ENCODE results near the gene EHF.
A peak's percentile ranks its signal among the peaks of the same experiment; 100 is the strongest.
"Not testable (repeated sequence)": the region's sequence is repeated elsewhere in the genome, so short reads cannot be mapped to it uniquely, and the experiment has no call there.

EHF gene

DNA sequence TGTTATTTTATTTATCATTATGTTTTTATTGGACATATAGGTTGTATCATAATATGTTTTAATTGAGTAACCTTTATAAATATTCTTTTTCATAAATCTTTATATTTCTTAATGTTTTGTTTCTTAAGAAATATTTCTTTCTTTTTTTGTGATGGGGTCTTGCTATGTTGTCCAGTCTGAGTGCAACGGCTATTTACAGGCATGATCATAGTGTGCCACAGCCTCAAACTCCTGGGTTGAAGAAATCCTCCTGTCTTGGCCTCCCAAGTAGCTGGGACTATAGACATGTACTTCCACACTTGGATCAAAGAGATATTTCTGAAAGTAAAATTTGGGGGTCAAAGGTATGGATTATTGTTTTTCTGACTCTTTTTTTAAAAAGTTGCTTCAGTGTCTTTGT lies 53.1 kb downstream of the EHF start:
- DNase-seq = no peak

DNA sequence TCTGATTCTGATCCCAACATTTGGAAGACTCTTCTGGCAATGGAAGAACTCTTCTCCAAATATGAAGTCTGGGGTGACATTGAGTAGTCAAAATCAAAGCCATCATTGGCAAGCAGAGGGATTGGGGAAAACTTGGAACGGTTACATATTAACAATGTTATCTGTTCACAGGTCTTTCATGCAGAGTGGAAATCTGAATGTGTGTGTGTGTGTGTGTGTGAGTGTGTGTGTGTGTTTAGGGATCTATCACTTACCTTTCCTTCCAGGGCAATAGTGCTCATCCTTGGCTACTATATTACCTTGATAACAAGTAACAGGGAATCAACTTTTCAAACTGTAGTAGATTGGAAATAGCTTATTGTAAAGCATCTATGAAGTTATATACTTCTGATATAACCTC lies 55.3 kb downstream of the EHF start:
- no peak for DNase-seq

- no peak for DNase-seq
Measured at GRCh38 chr11:34679681-34680080, 58.8 kb downstream of the EHF start.

- no peak for DNase-seq
Measured at GRCh38 chr11:34680206-34680605, 59.3 kb downstream of the EHF start.

- DNase-seq = peak; percentile 50
Measured at GRCh38 chr11:34680918-34681586, 60.2 kb downstream of the EHF start.

GRCh38 chr11:34682825-34683224 lies 61.9 kb downstream of the EHF start:
- DNase-seq = no peak

DNA sequence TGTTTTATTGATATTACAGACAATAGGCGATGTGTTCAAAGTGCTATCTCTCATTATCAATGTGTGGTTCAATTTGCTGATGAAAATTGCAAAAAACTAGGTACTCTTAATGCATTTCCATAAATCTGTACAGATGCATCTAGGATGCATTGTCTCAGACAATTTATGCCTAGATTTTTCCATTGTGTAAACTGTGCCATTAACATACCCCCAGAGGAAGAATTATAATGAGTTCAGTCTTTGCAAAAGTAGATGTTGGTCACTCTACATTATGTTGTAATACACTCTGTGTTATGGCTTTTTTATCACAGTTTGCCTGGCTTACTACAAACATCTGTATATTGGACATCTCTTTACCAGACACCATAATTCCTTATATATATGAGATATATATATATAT lies 62.5 kb downstream of the EHF start:
- no peak for DNase-seq

DNA sequence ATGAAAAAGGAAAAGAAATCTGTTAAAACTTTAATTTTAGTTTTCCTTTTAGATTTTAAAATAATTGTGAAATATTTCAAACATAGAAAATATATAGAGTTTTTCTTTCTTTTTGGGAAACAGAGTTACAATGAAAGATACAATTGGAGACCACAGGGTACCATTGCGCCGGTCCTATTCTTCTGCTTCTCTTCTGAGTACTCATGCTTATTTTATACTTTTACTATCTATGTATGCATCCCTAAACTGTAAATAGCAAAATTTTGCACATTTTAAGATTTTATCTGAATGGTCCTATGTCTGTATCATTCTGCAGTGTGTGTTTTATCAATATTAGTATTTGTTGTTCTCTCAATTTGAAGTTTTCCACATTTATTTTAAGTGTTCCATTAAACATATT lies 65.0 kb downstream of the EHF start:
- no peak for DNase-seq

GRCh38 chr11:34692299-34692698 lies 71.4 kb downstream of the EHF start:
- DNase-seq = not testable (repeated sequence)

DNA sequence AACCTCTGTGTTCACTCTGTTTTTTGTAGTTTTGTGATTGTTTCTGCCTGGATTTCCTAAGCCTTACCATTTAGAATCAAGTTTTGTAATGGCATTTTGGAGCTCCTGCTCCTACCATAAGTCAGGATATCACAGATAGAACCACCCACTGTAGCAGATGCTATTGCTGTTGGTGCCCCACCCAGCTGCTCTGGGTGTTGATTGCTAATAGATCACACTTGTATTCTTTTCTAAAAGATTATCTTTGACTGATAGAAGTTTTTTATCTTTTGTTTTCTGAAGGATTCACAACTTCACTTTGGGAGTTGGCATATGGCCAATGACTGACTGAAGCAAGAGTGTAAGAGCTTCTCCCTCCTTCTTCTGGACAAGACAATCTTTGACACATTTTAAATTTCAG lies 76.0 kb downstream of the EHF start:
- no peak for DNase-seq

- no peak for DNase-seq
Measured at GRCh38 chr11:34706709-34707461, 86.0 kb downstream of the EHF start.

DNA sequence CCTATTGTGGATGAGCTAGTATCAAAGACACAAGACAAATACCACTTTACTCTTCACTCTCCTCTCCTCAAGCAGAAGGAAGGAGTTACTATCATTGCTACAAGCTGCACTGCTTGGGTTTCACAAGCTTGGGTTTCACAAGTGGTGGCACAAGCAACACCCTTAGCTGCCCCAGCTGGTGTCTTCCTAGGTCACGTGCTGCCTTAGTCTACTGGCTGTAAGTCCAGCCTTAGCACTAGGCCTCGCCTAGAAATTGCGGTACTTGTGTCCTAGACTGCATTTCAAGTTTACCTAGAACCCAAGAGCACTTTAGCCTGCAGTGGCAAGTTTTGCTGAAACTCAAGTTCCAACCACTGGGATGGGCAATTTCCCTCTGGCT lies 86.6 kb downstream of the EHF start:
- DNase-seq = no peak
